GM12864 (cell line): ENCODE results near the gene EPHX1.

Source experiments
- DNase-seq: peaks from one replicate; pipeline ENCODE4 v3.0.0-alpha.2; 2011; ENCODE audit warnings: low read depth
- H3K4me3 ChIP-seq: 2 replicates; pipeline ENCODE4 v1.5.1; 2011; ENCODE audit warnings: mild to moderate bottlenecking, low read depth, low read length, control low read depth
- TF ChIP-seq, protein P1 (sequence below): IDR thresholded peaks from 2 replicates; pipeline ENCODE4 v1.5.1; 2011; ENCODE audit warnings: low read depth, mild to moderate bottlenecking, moderate library complexity, low read length, control low read depth, inconsistent platforms; ENCODE audit errors: missing control alignments

The EPHX1 gene

DNA sequence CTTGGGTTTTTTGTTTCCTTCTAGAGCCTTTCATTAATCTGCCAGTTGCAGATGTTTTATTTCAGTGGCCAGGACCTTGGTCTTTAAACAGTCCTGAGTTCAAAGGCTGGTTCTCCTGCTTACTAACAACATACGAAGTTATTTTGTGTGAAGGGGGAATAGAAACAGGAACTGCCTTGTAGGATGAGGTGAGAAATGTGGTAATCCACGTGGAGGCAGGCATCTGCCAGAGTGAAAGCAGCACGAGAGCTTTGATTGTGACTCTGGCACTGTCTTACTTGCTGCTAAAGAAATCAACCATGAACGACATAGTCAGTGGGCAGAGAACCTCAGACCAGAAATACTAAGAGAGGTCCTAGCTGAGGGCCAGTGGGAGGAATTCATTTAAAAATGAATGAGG is 41.9 kb downstream of the EPHX1 start:
- DNase-seq: peak; percentile 48
- TF ChIP-seq, protein P1, sequence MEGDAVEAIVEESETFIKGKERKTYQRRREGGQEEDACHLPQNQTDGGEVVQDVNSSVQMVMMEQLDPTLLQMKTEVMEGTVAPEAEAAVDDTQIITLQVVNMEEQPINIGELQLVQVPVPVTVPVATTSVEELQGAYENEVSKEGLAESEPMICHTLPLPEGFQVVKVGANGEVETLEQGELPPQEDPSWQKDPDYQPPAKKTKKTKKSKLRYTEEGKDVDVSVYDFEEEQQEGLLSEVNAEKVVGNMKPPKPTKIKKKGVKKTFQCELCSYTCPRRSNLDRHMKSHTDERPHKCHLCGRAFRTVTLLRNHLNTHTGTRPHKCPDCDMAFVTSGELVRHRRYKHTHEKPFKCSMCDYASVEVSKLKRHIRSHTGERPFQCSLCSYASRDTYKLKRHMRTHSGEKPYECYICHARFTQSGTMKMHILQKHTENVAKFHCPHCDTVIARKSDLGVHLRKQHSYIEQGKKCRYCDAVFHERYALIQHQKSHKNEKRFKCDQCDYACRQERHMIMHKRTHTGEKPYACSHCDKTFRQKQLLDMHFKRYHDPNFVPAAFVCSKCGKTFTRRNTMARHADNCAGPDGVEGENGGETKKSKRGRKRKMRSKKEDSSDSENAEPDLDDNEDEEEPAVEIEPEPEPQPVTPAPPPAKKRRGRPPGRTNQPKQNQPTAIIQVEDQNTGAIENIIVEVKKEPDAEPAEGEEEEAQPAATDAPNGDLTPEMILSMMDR: no peak
- H3K4me3 ChIP-seq: no peak overlapping the region

DNA sequence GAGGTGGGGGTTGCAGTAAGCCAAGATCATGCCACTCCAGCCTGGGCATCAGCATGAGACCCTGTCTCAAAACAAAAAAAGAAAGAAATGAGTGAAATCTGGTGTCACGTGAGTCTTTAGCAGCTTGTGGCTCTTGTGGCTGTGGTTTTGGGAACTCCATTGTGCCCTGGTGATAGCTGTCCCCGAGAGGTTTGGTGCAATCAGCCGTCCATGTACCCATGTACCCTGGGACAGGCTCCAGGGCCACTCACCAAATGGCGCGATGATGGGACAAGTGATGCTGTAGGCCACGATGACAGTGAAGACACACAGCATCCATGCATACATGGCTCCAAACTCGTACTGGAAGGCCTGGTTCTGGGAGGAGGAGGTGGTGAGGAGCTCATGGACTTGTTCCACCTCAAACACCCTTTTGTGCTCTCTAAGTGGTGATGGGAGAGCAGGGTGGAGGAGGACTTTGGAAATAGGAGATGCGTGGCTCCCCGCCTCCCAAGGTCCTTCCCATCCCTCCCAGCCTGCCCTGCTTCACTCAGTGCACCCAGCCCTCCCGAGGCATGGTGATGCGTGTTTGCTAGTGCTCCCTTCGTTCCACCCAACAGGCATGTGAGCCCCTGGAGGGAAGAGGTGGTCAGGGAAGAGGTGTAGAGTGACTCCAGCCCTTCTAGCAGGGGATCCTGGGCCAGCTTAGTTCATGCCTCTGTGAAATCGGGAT is 42.6 kb downstream of the EPHX1 start:
- H3K4me3 ChIP-seq: no peak overlapping the region
- TF ChIP-seq, protein P1: no peak
- no peak for DNase-seq

DNA sequence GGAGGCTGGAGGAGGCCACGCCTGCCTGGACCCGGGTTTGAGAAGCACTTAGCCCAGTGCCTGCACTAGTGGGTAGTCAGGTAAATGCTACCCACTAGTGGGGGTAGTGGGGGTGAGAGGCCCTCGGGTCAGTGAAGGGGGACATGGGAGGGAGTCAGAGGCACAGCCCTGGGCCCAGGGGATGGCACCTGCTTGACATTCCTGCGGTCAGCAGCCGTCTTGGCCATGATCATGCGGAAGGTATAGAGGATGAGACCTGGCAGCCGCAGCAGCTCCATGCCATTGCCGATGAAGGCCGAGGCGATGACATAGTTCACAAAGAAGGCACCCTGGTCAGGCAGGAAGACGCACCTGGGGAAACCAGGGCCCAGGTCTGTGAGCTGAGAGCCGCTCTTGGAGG is 43.5 kb downstream of the EPHX1 start:
- TF ChIP-seq, protein P1: no peak
- DNase-seq: no peak
- no peak overlapping the region for H3K4me3 ChIP-seq

DNA sequence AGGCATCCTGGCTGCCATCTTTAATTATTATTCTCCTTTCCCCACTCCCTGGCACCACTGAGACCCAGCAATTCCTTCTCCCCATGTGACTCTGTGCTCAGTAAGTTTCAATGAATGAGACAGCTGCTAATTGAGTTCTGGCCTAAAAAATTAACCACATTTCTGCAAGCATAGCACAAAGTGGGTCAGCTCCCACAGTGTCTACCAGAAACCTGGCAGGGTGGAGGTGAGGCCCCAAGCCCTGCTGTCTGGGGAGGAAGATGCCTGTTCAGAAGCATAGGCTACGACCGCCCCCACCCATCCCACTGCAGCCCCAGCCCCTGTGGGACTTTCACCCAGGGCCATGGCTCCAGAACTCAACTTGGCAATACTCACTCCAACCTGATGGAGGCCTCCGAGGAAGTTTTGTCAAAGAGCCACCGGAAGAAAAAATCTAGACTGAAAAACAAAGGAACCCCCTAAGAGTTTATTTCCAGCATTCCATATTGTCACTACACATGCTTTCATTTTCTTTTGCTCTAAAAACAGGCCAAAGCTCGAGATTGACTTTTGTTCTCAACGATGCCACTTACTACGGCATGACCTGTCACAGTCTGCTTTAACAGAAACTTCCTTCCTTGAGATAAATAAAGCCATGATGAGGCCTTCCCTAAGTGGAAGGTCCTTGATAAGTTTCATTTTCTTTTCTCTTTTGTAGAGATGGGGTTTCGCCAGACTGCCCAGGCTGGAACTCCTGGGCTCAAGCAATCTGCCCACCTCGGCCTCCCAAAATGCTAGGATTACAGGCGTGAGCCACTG is 45.8 kb downstream of the EPHX1 start:
- TF ChIP-seq, protein P1: no peak
- H3K4me3 ChIP-seq: no peak overlapping the region
- no peak for DNase-seq

DNA sequence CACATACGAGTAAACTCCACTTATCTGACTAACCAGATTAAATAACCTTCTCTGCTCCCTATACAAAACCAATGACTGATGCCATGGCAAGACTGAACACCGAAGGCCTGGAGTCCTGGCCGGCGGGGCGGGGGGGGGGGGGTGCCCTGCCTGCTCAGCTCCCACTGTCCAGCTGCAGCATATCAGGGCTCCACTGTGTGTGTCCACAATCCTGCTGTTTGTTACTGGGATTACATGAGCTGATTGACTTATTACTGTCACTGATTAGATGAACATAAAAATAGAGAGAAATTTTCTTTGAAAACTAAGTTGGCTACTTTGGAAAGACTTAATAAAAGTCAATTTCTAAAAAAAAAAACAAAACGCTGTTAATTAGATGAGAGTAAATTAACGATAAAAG is 47.3 kb downstream of the EPHX1 start:
- no peak for DNase-seq
- TF ChIP-seq, protein P1: no peak
- H3K4me3 ChIP-seq: no peak overlapping the region

DNA sequence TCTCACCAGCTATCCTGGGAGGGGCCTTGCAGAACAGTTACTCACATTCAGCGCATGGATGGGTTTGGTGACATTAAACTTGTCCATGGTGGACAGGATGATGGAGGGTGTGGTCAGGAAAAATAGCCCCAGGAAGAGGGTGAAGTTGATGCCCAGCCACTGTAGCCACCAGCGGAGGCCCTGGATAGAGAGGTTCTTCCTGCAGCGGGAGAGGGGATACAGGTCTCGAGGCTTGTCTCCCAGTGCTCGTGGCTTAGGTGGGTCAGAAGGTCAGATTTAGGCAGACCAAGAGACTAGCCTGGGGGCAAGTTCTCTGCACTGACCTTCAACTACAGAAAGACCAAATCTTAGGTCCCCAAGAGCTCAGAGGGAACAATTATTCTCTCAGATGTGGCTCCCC is 49.2 kb downstream of the EPHX1 start:
- no peak for DNase-seq
- no peak overlapping the region for H3K4me3 ChIP-seq
- TF ChIP-seq, protein P1: no peak

DNA sequence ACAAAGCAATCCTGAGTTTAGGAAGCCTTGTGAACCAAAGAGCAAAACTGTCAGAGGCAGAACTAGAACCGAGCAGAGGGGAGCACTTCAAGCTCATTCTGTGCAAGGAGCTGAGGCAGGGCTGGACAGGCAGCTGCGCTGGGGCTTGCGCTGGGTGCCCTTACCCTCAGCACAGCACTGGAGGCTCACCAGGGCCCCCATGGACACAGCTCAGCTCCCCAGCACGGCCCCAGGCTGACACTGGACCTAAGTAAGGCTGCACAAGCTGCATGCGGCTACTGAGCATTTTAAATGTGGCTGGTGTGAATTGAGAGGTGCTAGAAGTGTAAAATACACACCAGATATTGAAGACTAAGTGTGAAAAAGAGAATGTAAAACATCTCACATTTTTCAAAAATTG is 50.2 kb downstream of the EPHX1 start:
- no peak overlapping the region for H3K4me3 ChIP-seq
- TF ChIP-seq, protein P1: no peak
- DNase-seq: no peak
